Vagina (tissue), 2 donors: ENCODE measurements around the gene HBE1. TPM values are rescaled to one million over a fixed set of nuclear protein-coding genes. Genes with fewer than 3 reads are reported as not detected.

Experiments used
- DNase-seq, 2 donors: peaks; one replicate each; pipeline ENCODE4 v3.0.0-alpha.2; 2017; ENCODE audit errors: extremely low spot score in 2 of 2
- H3K27ac ChIP-seq: fragments of 200-600 bp; sonication (generic); one replicate; pipeline ENCODE4 v1.5.1; 2019
- H3K27me3 ChIP-seq: fragments of 200-600 bp; sonication (generic); one replicate; pipeline ENCODE4 v1.5.1; 2019
- H3K36me3 ChIP-seq, 2 donors: fragments of 200-600 bp; sonication (generic); one replicate each; pipeline ENCODE4 v1.5.1; 2017 to 2019
- H3K4me1 ChIP-seq: fragments of 200-600 bp; sonication (generic); one replicate; pipeline ENCODE4 v1.5.1; 2019
- H3K4me3 ChIP-seq, 2 donors: fragments of 200-600 bp; sonication (generic); 1 replicate in 1 of 2; 2 replicates in 1 of 2; pipeline ENCODE4 v1.5.1; 2016 to 2019
- H3K9me3 ChIP-seq: fragments of 200-600 bp; sonication (generic); one replicate; pipeline ENCODE4 v1.5.1; 2019
- CTCF ChIP-seq, 3 experiments: fragments of 450-650 bp in 2 of 3; fragments of 200-600 bp in 1 of 3; sonication (generic) in 1 of 3; IDR thresholded peaks; one replicate each; pipeline ENCODE4 v1.5.1; 2017 to 2019; ENCODE audit warnings: antibody characterized with exemption in 3 of 3, mild to moderate bottlenecking in 2 of 3, moderate library complexity in 2 of 3
- POLR2A ChIP-seq, 2 donors: fragments of 450-650 bp; IDR thresholded peaks; one replicate each; pipeline ENCODE4 v1.6.1; 2017; ENCODE audit warnings: antibody characterized with exemption in 2 of 2, mild to moderate bottlenecking in 2 of 2, moderate library complexity in 2 of 2
- POLR2AphosphoS5 ChIP-seq, 2 donors: sonication (generic); formaldehyde crosslinking; IDR thresholded peaks; one replicate each; pipeline ENCODE4 v1.9.0; 2017; ENCODE audit warnings: antibody characterized with exemption in 2 of 2, mild to moderate bottlenecking in 2 of 2, low read depth in 1 of 2; ENCODE audit not compliant: insufficient read depth in 1 of 2
- intact Hi-C: fragments of 100-400 bp; cut with DNase I; formaldehyde crosslinking; loops from one replicate; pipeline ENCODE4 v1.15.1; 2023
- total RNA-seq: library from RNA; depleted of rRNA; stranded (reverse); fragments of >200 nt; gene quantifications from one replicate; pipeline ENCODE4 v1.2.3, GENCODE V29; 2016

Gene HBE1
- total RNA-seq, 1 donor from 2014 or later = not detected

GRCh38 chr11:5247472-5248192, 22.1 kb downstream of the HBE1 start:
- Histone ChIP-seq H3K4me3 (no peak overlapping the region), H3K4me1 (no peaks in the 10 kb centered on the region), H3K36me3 (no peaks in the 10 kb centered on the region), H3K27me3 (no peaks in the 10 kb centered on the region), H3K9me3 (no peaks in the 10 kb centered on the region), H3K27ac (no peak overlapping the region)
- intact Hi-C loops = no loop called here
- no peak for DNase-seq
- no peak for TF ChIP-seq POLR2A (IDR thresholded peaks at IDR 0.05)
- no peak for TF ChIP-seq POLR2AphosphoS5 (IDR thresholded peaks at IDR 0.05; ENCODE audit: insufficient read depth in 1 of 2, low read depth in 1 of 2)
- no peak for TF ChIP-seq CTCF (IDR thresholded peaks at IDR 0.05)

DNA sequence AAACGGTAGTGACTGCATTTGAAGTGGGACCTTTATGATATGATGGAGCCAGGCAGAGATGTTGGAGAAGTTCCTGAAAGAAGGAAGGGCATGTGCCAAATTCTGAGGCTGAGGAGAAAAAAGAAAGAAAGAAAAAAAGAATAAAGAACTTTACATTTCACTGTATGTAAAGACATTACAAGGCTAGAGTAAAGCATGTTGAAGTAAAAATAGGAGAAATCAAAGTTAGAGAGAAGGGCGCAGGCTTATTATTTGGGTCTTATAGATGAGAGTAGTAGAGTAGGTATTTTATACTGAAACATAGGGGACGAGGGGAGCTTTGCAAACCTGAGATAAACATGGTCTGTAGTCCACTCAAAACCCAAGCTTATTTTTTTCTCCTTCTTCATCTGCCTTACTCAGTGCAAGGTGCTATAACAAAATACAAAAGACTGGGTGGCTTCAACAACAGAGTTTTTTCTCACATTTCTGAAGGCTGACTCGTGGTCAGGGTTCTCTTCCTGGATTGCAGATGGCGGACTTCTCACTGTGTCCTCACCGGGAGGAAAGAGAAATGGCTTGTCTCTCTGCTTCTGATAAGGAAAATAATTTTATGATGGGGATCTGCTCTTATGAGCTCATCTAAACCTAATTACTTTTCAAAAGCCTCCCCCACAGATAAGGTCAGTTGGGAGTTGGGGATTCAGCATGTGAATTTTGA, 22.8 kb downstream of the HBE1 start:
- H3K4me1 ChIP-seq = no peaks in the 10 kb centered on the region

GRCh38 chr11:5245155-5245554, 24.6 kb downstream of the HBE1 start:
- TF ChIP-seq CTCF (IDR thresholded peaks at IDR 0.05) = no peak
- TF ChIP-seq POLR2A (IDR thresholded peaks at IDR 0.05) = no peak
- no peak for TF ChIP-seq POLR2AphosphoS5 (IDR thresholded peaks at IDR 0.05; ENCODE audit: insufficient read depth in 1 of 2, low read depth in 1 of 2)
- Histone ChIP-seq H3K9me3 (no peaks in the 10 kb centered on the region), H3K36me3 (no peaks in the 10 kb centered on the region), H3K4me3 (no peak overlapping the region), H3K4me1 (no peaks in the 10 kb centered on the region), H3K27ac (no peak overlapping the region), H3K27me3 (no peaks in the 10 kb centered on the region)
- intact Hi-C loops = no loop called here
- no peak for DNase-seq

More for the DNA sequence above, 22.8 kb downstream of the HBE1 start:
- Histone ChIP-seq H3K9me3 (no peaks in the 10 kb centered on the region), H3K27ac (no peak overlapping the region), H3K27me3 (no peaks in the 10 kb centered on the region), H3K4me3 (no peak overlapping the region), H3K36me3 (no peaks in the 10 kb centered on the region)
- TF ChIP-seq CTCF (IDR thresholded peaks at IDR 0.05) = no peak
- no peak for TF ChIP-seq POLR2AphosphoS5 (IDR thresholded peaks at IDR 0.05; ENCODE audit: insufficient read depth in 1 of 2, low read depth in 1 of 2)
- TF ChIP-seq POLR2A (IDR thresholded peaks at IDR 0.05) = no peak
- intact Hi-C loops = no loop called here
- DNase-seq = no peak

GRCh38 chr11:5243816-5244180, 25.9 kb downstream of the HBE1 start:
- Histone ChIP-seq H3K4me3 (no peak overlapping the region), H3K27ac (no peak overlapping the region), H3K4me1 (no peaks in the 10 kb centered on the region), H3K27me3 (no peaks in the 10 kb centered on the region), H3K36me3 (no peaks in the 10 kb centered on the region), H3K9me3 (no peaks in the 10 kb centered on the region)
- no peak for DNase-seq
- intact Hi-C loops = no loop called here
- no peak for TF ChIP-seq POLR2AphosphoS5 (IDR thresholded peaks at IDR 0.05; ENCODE audit: insufficient read depth in 1 of 2, low read depth in 1 of 2)
- no peak for TF ChIP-seq POLR2A (IDR thresholded peaks at IDR 0.05)
- TF ChIP-seq CTCF (IDR thresholded peaks at IDR 0.05) = no peak
